Measurements from ENCODE around the gene ANKRD34C.

DNA sequence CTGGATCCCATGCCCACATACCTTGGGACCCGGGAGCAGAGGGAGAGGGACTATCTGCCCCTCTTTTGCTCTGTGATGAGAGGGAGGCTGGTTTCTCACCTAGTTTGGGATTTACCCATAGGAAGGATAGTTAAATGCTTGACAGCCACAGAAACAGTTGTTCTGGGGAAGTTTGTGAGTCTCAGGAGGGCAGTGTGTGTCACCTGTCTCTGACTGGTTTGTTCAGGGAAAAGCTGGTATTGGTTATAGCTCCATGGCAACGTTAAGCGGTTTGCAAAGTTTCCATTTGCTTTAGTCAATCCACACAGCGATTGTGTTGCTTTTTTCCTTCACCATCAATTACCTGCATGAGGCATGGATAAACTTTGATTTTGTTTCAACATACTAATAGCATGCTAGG, 24.7 kb downstream of the ANKRD34C start:
- TF ChIP-seq, protein P1, sequence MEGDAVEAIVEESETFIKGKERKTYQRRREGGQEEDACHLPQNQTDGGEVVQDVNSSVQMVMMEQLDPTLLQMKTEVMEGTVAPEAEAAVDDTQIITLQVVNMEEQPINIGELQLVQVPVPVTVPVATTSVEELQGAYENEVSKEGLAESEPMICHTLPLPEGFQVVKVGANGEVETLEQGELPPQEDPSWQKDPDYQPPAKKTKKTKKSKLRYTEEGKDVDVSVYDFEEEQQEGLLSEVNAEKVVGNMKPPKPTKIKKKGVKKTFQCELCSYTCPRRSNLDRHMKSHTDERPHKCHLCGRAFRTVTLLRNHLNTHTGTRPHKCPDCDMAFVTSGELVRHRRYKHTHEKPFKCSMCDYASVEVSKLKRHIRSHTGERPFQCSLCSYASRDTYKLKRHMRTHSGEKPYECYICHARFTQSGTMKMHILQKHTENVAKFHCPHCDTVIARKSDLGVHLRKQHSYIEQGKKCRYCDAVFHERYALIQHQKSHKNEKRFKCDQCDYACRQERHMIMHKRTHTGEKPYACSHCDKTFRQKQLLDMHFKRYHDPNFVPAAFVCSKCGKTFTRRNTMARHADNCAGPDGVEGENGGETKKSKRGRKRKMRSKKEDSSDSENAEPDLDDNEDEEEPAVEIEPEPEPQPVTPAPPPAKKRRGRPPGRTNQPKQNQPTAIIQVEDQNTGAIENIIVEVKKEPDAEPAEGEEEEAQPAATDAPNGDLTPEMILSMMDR (conservative IDR thresholded peaks at IDR 0.05; ENCODE audit: low read depth, low read length), result no peak
- no peak for TF ChIP-seq EZH2 (IDR thresholded peaks at IDR 0.05; ENCODE audit: borderline replicate concordance, low read depth, low read length, poor library complexity, severe bottlenecking)
